Measurements from ENCODE around the gene FBXO24. TPM values are rescaled to one million over a fixed set of nuclear protein-coding genes. Genes with fewer than 3 reads are reported as not detected.
"Not testable (repeated sequence)": the region's sequence is repeated elsewhere in the genome, so short reads cannot be mapped to it uniquely, and the experiment has no call there.

The FBXO24 gene
- polyA plus RNA-seq, result under 1 TPM; 0.33 to 0.81 TPM

DNA sequence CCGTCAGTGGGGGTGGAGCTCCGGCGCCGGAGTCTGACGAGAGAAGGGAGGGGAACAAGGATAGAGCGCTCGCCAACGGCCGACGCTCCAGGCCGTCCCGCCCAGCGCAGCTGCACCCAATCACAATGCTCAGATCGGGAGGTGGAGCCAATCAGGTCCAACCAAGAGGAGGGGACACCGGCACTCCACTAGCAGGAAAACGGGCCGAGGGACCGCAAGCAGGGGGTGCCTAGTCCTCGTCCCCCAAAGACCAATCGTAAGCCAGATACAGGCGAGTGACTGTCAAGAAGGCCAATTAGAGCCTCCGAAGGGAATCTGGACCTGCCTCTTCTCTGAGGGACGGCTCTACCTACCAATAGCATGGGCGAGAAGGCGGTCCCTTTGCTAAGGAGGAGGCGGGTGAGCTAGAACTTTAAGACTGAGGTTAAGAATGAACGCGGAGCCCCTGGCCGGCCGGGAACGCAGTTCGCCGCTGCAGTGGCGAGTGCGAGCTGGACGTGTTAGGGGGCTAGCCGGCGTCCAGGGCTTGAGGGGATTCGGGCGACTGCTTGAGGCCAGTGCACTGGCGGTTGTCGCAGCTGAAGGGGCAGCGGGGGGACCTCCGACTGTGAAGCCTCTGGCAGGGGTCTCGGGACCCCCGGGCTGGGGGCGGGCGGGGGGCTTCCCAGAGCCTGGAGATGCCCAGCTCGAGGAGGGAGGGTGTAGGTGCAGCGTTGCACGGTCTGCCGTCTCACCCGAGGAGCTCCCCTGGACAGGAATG lies at the start of gene FBXO24:
Gene FBXO24 (plus strand): TSS at position 63 of the 760 bp plus-strand sequence. CDS start 298 bp downstream, at position 361.
- H3K27me3 ChIP-seq (ENCODE audit: control insufficient read depth in 1 of 2, insufficient read depth in 2 of 2, low read length in 2 of 2), result no peaks in the 10 kb centered on the region
- H3K9me3 ChIP-seq (ENCODE audit: control insufficient read depth in 2 of 2, insufficient read depth in 1 of 2, low read depth in 1 of 2, low read length in 1 of 2), result no peaks in the 10 kb centered on the region
- peaks cover 14 to 32% of the 10 kb centered on the region in 2 donors for H3K4me1 ChIP-seq (ENCODE audit: control insufficient read depth in 2 of 2, insufficient read depth in 2 of 2, low read length in 1 of 2)
- peaks cover 0 to 11% of the 10 kb centered on the region in 2 donors for H3K36me3 ChIP-seq (ENCODE audit: control insufficient read depth in 2 of 2, insufficient read depth in 2 of 2, low read length in 1 of 2)
- 0% methylated on average over 52 to 53 of the region's 53 CpGs for WGBS, 2 donors
- peak within 1 kb of the TSS; percentile 99 for H3K27ac ChIP-seq (ENCODE audit: low read depth in 2 of 2, low read length in 1 of 2)
- H3K4me3 ChIP-seq (ENCODE audit: low read depth in 1 of 2, low read length in 2 of 2), result peak within 1 kb of the TSS; percentile 77 to 78

GRCh38 chr7:100536695-100537094 lies 49.4 kb upstream of the FBXO24 start:
- H3K9me3 ChIP-seq (ENCODE audit: control insufficient read depth in 2 of 2, insufficient read depth in 1 of 2, low read depth in 1 of 2, low read length in 1 of 2); H3K36me3 ChIP-seq (ENCODE audit: control insufficient read depth in 2 of 2, insufficient read depth in 2 of 2, low read length in 1 of 2); H3K27ac ChIP-seq (ENCODE audit: low read depth in 2 of 2, low read length in 1 of 2); H3K4me3 ChIP-seq (ENCODE audit: low read depth in 1 of 2, low read length in 2 of 2); H3K27me3 ChIP-seq (ENCODE audit: control insufficient read depth in 1 of 2, insufficient read depth in 2 of 2, low read length in 2 of 2); H3K4me1 ChIP-seq (ENCODE audit: control insufficient read depth in 2 of 2, insufficient read depth in 2 of 2, low read length in 1 of 2): not testable (repeated sequence)
- WGBS, 2 donors, result 89 to 93% methylated on average over 2 of the region's 2 CpGs

DNA sequence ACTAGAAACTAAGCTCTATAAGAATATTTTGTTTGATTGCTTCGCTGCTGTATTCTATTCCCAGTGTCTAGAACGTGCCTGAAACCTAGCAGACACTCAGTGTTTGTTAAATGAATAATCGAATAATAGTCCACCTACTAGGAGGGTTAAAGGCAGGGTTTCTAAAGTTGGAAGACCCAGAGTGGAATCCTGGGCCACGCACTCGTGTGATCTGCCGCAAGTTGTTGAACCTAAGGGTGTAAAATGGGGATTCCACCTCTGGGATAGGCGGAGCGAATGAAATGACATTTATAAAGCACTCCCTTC lies 47.8 kb upstream of the FBXO24 start:
- peak overlapping the region; percentile 43 to 47 for H3K27ac ChIP-seq (ENCODE audit: low read depth in 2 of 2, low read length in 1 of 2)
- H3K27me3 ChIP-seq (ENCODE audit: control insufficient read depth in 1 of 2, insufficient read depth in 2 of 2, low read length in 2 of 2), result no peaks in the 10 kb centered on the region
- no peaks in the 10 kb centered on the region for H3K4me1 ChIP-seq (ENCODE audit: control insufficient read depth in 2 of 2, insufficient read depth in 2 of 2, low read length in 1 of 2)
- no peaks in the 10 kb centered on the region for H3K9me3 ChIP-seq (ENCODE audit: control insufficient read depth in 2 of 2, insufficient read depth in 1 of 2, low read depth in 1 of 2, low read length in 1 of 2)
- peak overlapping the region in 1 of 2 donors; percentile 27 for H3K4me3 ChIP-seq (ENCODE audit: low read depth in 1 of 2, low read length in 2 of 2)
- H3K36me3 ChIP-seq (ENCODE audit: control insufficient read depth in 2 of 2, insufficient read depth in 2 of 2, low read length in 1 of 2), result no peaks in the 10 kb centered on the region
- WGBS, 2 donors, result 6 to 8% methylated on average over 8 of the region's 8 CpGs

DNA sequence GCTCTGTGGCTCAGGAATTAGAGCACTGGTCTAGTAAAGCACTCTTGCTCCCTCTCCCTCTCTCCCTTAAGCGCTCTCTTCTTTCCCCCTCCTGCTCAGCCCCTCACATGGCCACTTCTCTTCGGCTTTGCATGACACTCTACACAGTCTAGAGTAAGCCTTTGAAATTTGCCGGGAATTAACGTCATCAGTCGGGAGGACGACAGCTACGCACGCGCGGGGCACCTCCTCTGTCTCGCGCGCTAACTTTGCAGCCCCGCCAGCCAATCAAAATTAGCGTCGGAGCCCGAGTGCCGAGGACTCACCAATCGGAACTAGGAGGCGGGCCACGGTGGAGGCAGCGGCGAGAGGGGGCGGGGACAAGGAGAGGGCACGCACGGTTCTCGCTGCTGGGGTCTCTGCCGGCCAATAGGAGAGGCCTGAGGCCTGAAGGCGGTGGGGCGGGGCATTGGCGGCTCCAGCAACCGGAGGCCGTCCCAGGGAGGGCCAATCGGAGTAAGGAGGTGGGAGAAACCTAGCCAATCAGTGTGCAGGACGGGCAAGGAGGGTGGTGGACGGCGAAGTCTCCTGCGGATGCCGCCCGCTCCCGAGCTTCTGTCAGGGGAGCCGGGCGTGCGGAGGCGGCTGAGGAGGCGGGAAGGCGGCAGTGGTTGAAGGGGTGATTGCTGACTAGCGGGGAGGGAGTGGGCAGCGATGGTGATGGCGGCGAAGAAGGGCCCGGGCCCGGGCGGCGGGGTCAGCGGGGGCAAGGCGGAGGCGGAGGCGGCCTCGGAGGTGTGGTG lies 47.3 kb upstream of the FBXO24 start, which contains the start of gene AGFG2:
Gene AGFG2 (plus strand): TSS at position 550 of the 782 bp plus-strand sequence. CDS start 144 bp downstream, at position 694.
- Histone ChIP-seq H3K27ac (ENCODE audit: low read depth in 2 of 2, low read length in 1 of 2) (peak within 1 kb of the TSS; percentile 85 to 92), H3K36me3 (ENCODE audit: control insufficient read depth in 2 of 2, insufficient read depth in 2 of 2, low read length in 1 of 2) (no peaks in the 10 kb centered on the region), H3K27me3 (ENCODE audit: control insufficient read depth in 1 of 2, insufficient read depth in 2 of 2, low read length in 2 of 2) (no peaks in the 10 kb centered on the region), H3K4me3 (ENCODE audit: low read depth in 1 of 2, low read length in 2 of 2) (peak within 1 kb of the TSS; percentile 80 to 91), H3K9me3 (ENCODE audit: control insufficient read depth in 2 of 2, insufficient read depth in 1 of 2, low read depth in 1 of 2, low read length in 1 of 2) (no peaks in the 10 kb centered on the region), H3K4me1 (ENCODE audit: control insufficient read depth in 2 of 2, insufficient read depth in 2 of 2, low read length in 1 of 2) (no peaks in the 10 kb centered on the region)
- WGBS, 2 donors, result 1% methylated on average over 55 to 60 of the region's 60 CpGs

GRCh38 chr7:100539436-100540006 lies 46.6 kb upstream of the FBXO24 start:
- no peaks in the 10 kb centered on the region for H3K36me3 ChIP-seq (ENCODE audit: control insufficient read depth in 2 of 2, insufficient read depth in 2 of 2, low read length in 1 of 2)
- H3K9me3 ChIP-seq (ENCODE audit: control insufficient read depth in 2 of 2, insufficient read depth in 1 of 2, low read depth in 1 of 2, low read length in 1 of 2), result no peaks in the 10 kb centered on the region
- H3K27me3 ChIP-seq (ENCODE audit: control insufficient read depth in 1 of 2, insufficient read depth in 2 of 2, low read length in 2 of 2), result no peaks in the 10 kb centered on the region
- H3K4me3 ChIP-seq (ENCODE audit: low read depth in 1 of 2, low read length in 2 of 2), result peak overlapping the region; percentile 80 to 91
- peak overlapping the region; percentile 85 to 92 for H3K27ac ChIP-seq (ENCODE audit: low read depth in 2 of 2, low read length in 1 of 2)
- H3K4me1 ChIP-seq (ENCODE audit: control insufficient read depth in 2 of 2, insufficient read depth in 2 of 2, low read length in 1 of 2), result peaks cover 0 to 4% of the 10 kb centered on the region in 2 donors
- 1% methylated on average over 32 to 44 of the region's 44 CpGs for WGBS, 2 donors

GRCh38 chr7:100540073-100540723 lies 45.9 kb upstream of the FBXO24 start:
- peak overlapping the region; percentile 80 to 91 for H3K4me3 ChIP-seq (ENCODE audit: low read depth in 1 of 2, low read length in 2 of 2)
- WGBS, 2 donors, result 19 to 30% methylated on average over 6 of the region's 6 CpGs
- peak overlapping the region in 1 of 2 donors; percentile 21 for H3K27ac ChIP-seq (ENCODE audit: low read depth in 2 of 2, low read length in 1 of 2)
- no peaks in the 10 kb centered on the region for H3K27me3 ChIP-seq (ENCODE audit: control insufficient read depth in 1 of 2, insufficient read depth in 2 of 2, low read length in 2 of 2)
- H3K36me3 ChIP-seq (ENCODE audit: control insufficient read depth in 2 of 2, insufficient read depth in 2 of 2, low read length in 1 of 2), result no peaks in the 10 kb centered on the region
- no peaks in the 10 kb centered on the region for H3K9me3 ChIP-seq (ENCODE audit: control insufficient read depth in 2 of 2, insufficient read depth in 1 of 2, low read depth in 1 of 2, low read length in 1 of 2)
- H3K4me1 ChIP-seq (ENCODE audit: control insufficient read depth in 2 of 2, insufficient read depth in 2 of 2, low read length in 1 of 2), result peaks cover 0 to 4% of the 10 kb centered on the region in 2 donors

GRCh38 chr7:100541309-100541708 lies 44.8 kb upstream of the FBXO24 start:
- H3K36me3 ChIP-seq (ENCODE audit: control insufficient read depth in 2 of 2, insufficient read depth in 2 of 2, low read length in 1 of 2); H3K27me3 ChIP-seq (ENCODE audit: control insufficient read depth in 1 of 2, insufficient read depth in 2 of 2, low read length in 2 of 2); H3K9me3 ChIP-seq (ENCODE audit: control insufficient read depth in 2 of 2, insufficient read depth in 1 of 2, low read depth in 1 of 2, low read length in 1 of 2); H3K4me1 ChIP-seq (ENCODE audit: control insufficient read depth in 2 of 2, insufficient read depth in 2 of 2, low read length in 1 of 2); H3K27ac ChIP-seq (ENCODE audit: low read depth in 2 of 2, low read length in 1 of 2): not testable (repeated sequence)
- H3K4me3 ChIP-seq (ENCODE audit: low read depth in 1 of 2, low read length in 2 of 2), result peak overlapping the region in 1 of 2 donors; percentile 4
- WGBS, 2 donors, result 79 to 86% methylated on average over 7 of the region's 7 CpGs

GRCh38 chr7:100543586-100543985 lies 42.5 kb upstream of the FBXO24 start:
- Histone ChIP-seq H3K27ac (ENCODE audit: low read depth in 2 of 2, low read length in 1 of 2) (peak overlapping the region in 1 of 2 donors; percentile 93), H3K4me1 (ENCODE audit: control insufficient read depth in 2 of 2, insufficient read depth in 2 of 2, low read length in 1 of 2) (peaks cover 0 to 6% of the 10 kb centered on the region in 2 donors), H3K27me3 (ENCODE audit: control insufficient read depth in 1 of 2, insufficient read depth in 2 of 2, low read length in 2 of 2) (no peaks in the 10 kb centered on the region), H3K36me3 (ENCODE audit: control insufficient read depth in 2 of 2, insufficient read depth in 2 of 2, low read length in 1 of 2) (no peaks in the 10 kb centered on the region), H3K9me3 (ENCODE audit: control insufficient read depth in 2 of 2, insufficient read depth in 1 of 2, low read depth in 1 of 2, low read length in 1 of 2) (no peaks in the 10 kb centered on the region), H3K4me3 (ENCODE audit: low read depth in 1 of 2, low read length in 2 of 2) (no peak overlapping the region)
- 37 to 50% methylated on average over 1 of the region's 1 CpG for WGBS, 2 donors

GRCh38 chr7:100544386-100544785 lies 41.7 kb upstream of the FBXO24 start:
- WGBS, 2 donors, result 21 to 23% methylated on average over 5 of the region's 5 CpGs
- H3K4me1 ChIP-seq (ENCODE audit: control insufficient read depth in 2 of 2, insufficient read depth in 2 of 2, low read length in 1 of 2), result peaks cover 0 to 6% of the 10 kb centered on the region in 2 donors
- H3K27ac ChIP-seq (ENCODE audit: low read depth in 2 of 2, low read length in 1 of 2), result peak overlapping the region; percentile 93 to 97
- H3K27me3 ChIP-seq (ENCODE audit: control insufficient read depth in 1 of 2, insufficient read depth in 2 of 2, low read length in 2 of 2), result no peaks in the 10 kb centered on the region
- H3K4me3 ChIP-seq (ENCODE audit: low read depth in 1 of 2, low read length in 2 of 2), result no peak overlapping the region
- H3K36me3 ChIP-seq (ENCODE audit: control insufficient read depth in 2 of 2, insufficient read depth in 2 of 2, low read length in 1 of 2), result no peaks in the 10 kb centered on the region
- no peaks in the 10 kb centered on the region for H3K9me3 ChIP-seq (ENCODE audit: control insufficient read depth in 2 of 2, insufficient read depth in 1 of 2, low read depth in 1 of 2, low read length in 1 of 2)
